ENCODE measurements around the gene ENDOD1. TPM values are rescaled to one million over a fixed set of nuclear protein-coding genes. Genes with fewer than 3 reads are reported as not detected.

The ENDOD1 gene
- total RNA-seq, 1 experiment from 2014 or later, result 0.87 TPM

- no peak overlapping the region for H3K4me3 Mint-ChIP-seq
- Histone ChIP-seq H3K4me2 (ENCODE audit: insufficient read depth, insufficient read length, low read length) (no peak overlapping the region), H2BK15ac (ENCODE audit: low read depth, low read length) (no peak overlapping the region), H3K4ac (ENCODE audit: low read depth, low read length) (no peak overlapping the region), H2BK20ac (ENCODE audit: low read depth, low read length, poor library complexity, severe bottlenecking) (no peak overlapping the region), H3K79me1 (ENCODE audit: insufficient read depth, low read depth, low read length, poor library complexity, severe bottlenecking) (no peaks in the 10 kb centered on the region), H4K5ac (ENCODE audit: insufficient read length, low read depth, low read length) (no peak overlapping the region), H2AK5ac (ENCODE audit: insufficient read length, low read length) (no peak overlapping the region), H3K4me1 (ENCODE audit: insufficient read depth, low read length) (peaks cover 4% of the 10 kb centered on the region; the same call in 1 of the 2 replicates), H3T11ph (ENCODE audit: low read length) (no peak overlapping the region), H3K56ac (ENCODE audit: insufficient read length, low read depth, low read length) (no peak overlapping the region), H2AFZ (ENCODE audit: low read length) (no peak overlapping the region), H3K9ac (ENCODE audit: extremely low read depth, insufficient read length, low read length) (no peak overlapping the region), H3K18ac (ENCODE audit: insufficient read length, low read depth, low read length) (no peak overlapping the region), H4K91ac (ENCODE audit: insufficient read length, low read depth, low read length) (no peak overlapping the region), H2BK12ac (ENCODE audit: insufficient read length, low read depth, low read length) (no peak overlapping the region), H3K23me2 (ENCODE audit: insufficient read length, low read depth, low read length, poor library complexity, severe bottlenecking) (no peaks in the 10 kb centered on the region), H4K20me1 (ENCODE audit: control insufficient read depth, insufficient read depth, insufficient read length) (no peaks in the 10 kb centered on the region), H3K14ac (ENCODE audit: insufficient read depth, low read length) (no peak overlapping the region), H2BK5ac (ENCODE audit: insufficient read length, low read length) (no peak overlapping the region), H4K8ac (replicated peaks; ENCODE audit: insufficient read length, low read depth, low read length) (no peak overlapping the region), H3K27ac (ENCODE audit: insufficient read length, low read depth, low read length) (no peak overlapping the region), H3K79me2 (ENCODE audit: insufficient read depth, low read length) (no peaks in the 10 kb centered on the region), H3K9me3 (ENCODE audit: control insufficient read depth, low read depth, low read length) (no peaks in the 10 kb centered on the region), H3K27me3 (ENCODE audit: insufficient read depth, low read length) (no peaks in the 10 kb centered on the region), H3K23ac (ENCODE audit: insufficient read length, low read depth, low read length) (no peak overlapping the region), H2BK120ac (ENCODE audit: low read depth, low read length, poor library complexity, severe bottlenecking) (no peak overlapping the region)
- H3K27ac Mint-ChIP-seq, result no peak overlapping the region
- WGBS (ENCODE audit: extremely low coverage, insufficient read length, low lambda C conversion rate), result no CpG with 5 or more reads among the region's 5 CpGs
- peaks cover 17 to 18% of the 10 kb centered on the region in 2 experiments for H3K4me1 Mint-ChIP-seq
- no peaks in the 10 kb centered on the region; a peak in 1 of 7 replicates for H3K36me3 Mint-ChIP-seq (ENCODE audit: insufficient read depth in 1 of 3, low read depth in 3 of 3)
- DNase-seq, result no peak
- peaks cover 9% of the 10 kb centered on the region for H3K27me3 Mint-ChIP-seq (ENCODE audit: low read depth)
- no peak for TF ChIP-seq CTCF (conservative IDR thresholded peaks at IDR 0.05)
- no peaks in the 10 kb centered on the region for H3K9me3 Mint-ChIP-seq
These were observed 14.1 kb downstream of the ENDOD1 start for GRCh38 chr11:95103701-95104100.

Measured in H9 (cell line).